Smooth muscle cell (in vitro differentiated cells): ENCODE data around the gene KREMEN2. TPM values are rescaled to one million over a fixed set of nuclear protein-coding genes. Genes with fewer than 3 reads are reported as not detected.
A peak's percentile ranks its signal among the peaks of the same experiment; 100 is the strongest.

Source experiments
- DNase-seq: peaks from one replicate; lab custom pipeline; 2025; ENCODE audit not compliant: unreplicated experiment; lab: John Stamatoyannopoulos, UW
- H2AFZ ChIP-seq: fragments of 200-600 bp; sonication (generic); 2 replicates; pipeline ENCODE4 v1.6.0; 2016; ENCODE audit warnings: antibody characterized with exemption, low read depth, mild to moderate bottlenecking
- H3F3A ChIP-seq: fragments of 200-600 bp; sonication (generic); 2 replicates; pipeline ENCODE4 v1.6.0; 2017; ENCODE audit warnings: antibody characterized with exemption, low read depth
- H3K27ac ChIP-seq: fragments of 200-600 bp; sonication (generic); 2 replicates; pipeline ENCODE4 v1.5.1; 2016; ENCODE audit warnings: low read depth, mild to moderate bottlenecking
- H3K27me3 ChIP-seq: fragments of 200-600 bp; sonication (generic); 2 replicates; pipeline ENCODE4 v1.6.1; 2016; ENCODE audit warnings: low read depth, mild to moderate bottlenecking
- H3K36me3 ChIP-seq: fragments of 200-600 bp; sonication (generic); 2 replicates; pipeline ENCODE4 v1.5.1; 2016; ENCODE audit warnings: low read depth
- H3K4me1 ChIP-seq: fragments of 200-600 bp; sonication (generic); 2 replicates; pipeline ENCODE4 v1.5.1; 2016; ENCODE audit warnings: low read depth
- H3K4me2 ChIP-seq: fragments of 200-600 bp; sonication (generic); 2 replicates; pipeline ENCODE4 v1.6.0; 2016; ENCODE audit warnings: mild to moderate bottlenecking
- H3K4me3 ChIP-seq: fragments of 200-600 bp; sonication (generic); 2 replicates; pipeline ENCODE4 v1.5.1; 2016; ENCODE audit warnings: mild to moderate bottlenecking
- H3K79me2 ChIP-seq: fragments of 200-600 bp; sonication (generic); 2 replicates; pipeline ENCODE4 v1.6.0; 2016; ENCODE audit warnings: low read depth, mild to moderate bottlenecking
- H3K9ac ChIP-seq: fragments of 200-600 bp; sonication (generic); 2 replicates; pipeline ENCODE4 v1.6.0; 2016; ENCODE audit warnings: low read depth
- H3K9me3 ChIP-seq: fragments of 200-600 bp; sonication (generic); replicated peaks from 2 replicates; pipeline ENCODE4 v1.5.1; 2016; ENCODE audit warnings: low read depth
- H4K20me1 ChIP-seq: fragments of 200-600 bp; sonication (generic); 2 replicates; pipeline ENCODE4 v1.6.0; 2016; ENCODE audit warnings: low read depth
- CTCF ChIP-seq: fragments of 200-600 bp; sonication (generic); IDR thresholded peaks from 2 replicates; pipeline ENCODE4 v1.5.1; 2017; ENCODE audit warnings: borderline replicate concordance, mild to moderate bottlenecking, antibody characterized with exemption; ENCODE audit not compliant: insufficient read depth, poor library complexity, severe bottlenecking
- WGBS: methylation state at CpG from one replicate; pipeline ENCODE4 v1.1.7; 2016; ENCODE audit warnings: low lambda C conversion rate; 5-methylcytosine and 5-hydroxymethylcytosine counted together
- polyA plus RNA-seq: library from polyadenylated mRNA; unstranded; fragments of >200 nt; fragmentation: Nextera tagmentation; extraction: Ambion mirVana; gene quantifications from 2 replicates; pipeline ENCODE4 v1.2.1, GENCODE V29; 2016
- total RNA-seq: library from RNA; depleted of rRNA; stranded (reverse); fragments of >200 nt; gene quantifications from 2 replicates; pipeline ENCODE4 v1.2.3, GENCODE V29; 2014

Gene KREMEN2
- total and polyA plus RNA-seq, 2 experiments from 2014 or later, result 0.27 to 2.0 TPM

GRCh38 chr16:2967211-2967631 is 3.1 kb downstream of the KREMEN2 start:
- no peak for TF ChIP-seq CTCF
- no peak for DNase-seq
- Histone ChIP-seq H3K9me3 (no peaks in the 10 kb centered on the region), H3F3A (no peaks in the 10 kb centered on the region), H3K36me3 (no peaks in the 10 kb centered on the region), H4K20me1 (peaks cover 11% of the 10 kb centered on the region), H3K9ac (no peak overlapping the region), H3K27ac (no peak overlapping the region), H3K4me3 (no peak overlapping the region), H2AFZ (no peak overlapping the region), H3K27me3 (peaks cover 57% of the 10 kb centered on the region), H3K79me2 (no peaks in the 10 kb centered on the region), H3K4me1 (peaks cover 18% of the 10 kb centered on the region), H3K4me2 (no peak overlapping the region)
- WGBS, result 59% methylated on average over 30 of the region's 51 CpGs

GRCh38 chr16:2967721-2968161 is 3.7 kb downstream of the KREMEN2 start:
- H3K4me2 ChIP-seq, result no peak overlapping the region
- no peak overlapping the region for H3K4me3 ChIP-seq
- WGBS, result 86% methylated on average over 23 of the region's 33 CpGs
- H4K20me1 ChIP-seq, result peaks cover 11% of the 10 kb centered on the region
- no peak for DNase-seq
- H3K79me2 ChIP-seq, result no peaks in the 10 kb centered on the region
- no peaks in the 10 kb centered on the region for H3K36me3 ChIP-seq
- TF ChIP-seq CTCF, result no peak
- H3F3A ChIP-seq, result no peaks in the 10 kb centered on the region
- no peak overlapping the region for H3K9ac ChIP-seq
- peaks cover 52% of the 10 kb centered on the region for H3K27me3 ChIP-seq
- peaks cover 18% of the 10 kb centered on the region for H3K4me1 ChIP-seq
- H3K27ac ChIP-seq, result no peak overlapping the region
- no peak overlapping the region for H2AFZ ChIP-seq
- H3K9me3 ChIP-seq, result no peaks in the 10 kb centered on the region

DNA sequence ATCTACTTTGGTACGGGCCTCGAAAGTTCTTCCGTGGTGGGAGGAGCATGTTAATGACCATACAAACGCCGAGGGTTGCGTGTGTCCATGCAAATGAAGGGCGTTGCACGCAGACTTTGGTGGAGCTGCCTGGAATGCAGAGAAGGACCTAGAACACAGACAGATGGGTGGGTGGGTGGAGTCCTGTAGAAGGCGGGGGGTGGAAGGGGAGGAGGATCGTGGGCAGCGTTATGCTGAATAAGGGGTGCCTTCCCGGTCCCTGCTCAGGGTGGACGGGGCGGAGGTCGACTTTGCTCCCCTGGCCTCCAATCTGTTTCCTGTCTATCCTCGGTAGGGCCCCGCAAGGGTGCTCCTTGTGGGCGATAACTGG is 4.3 kb downstream of the KREMEN2 start:
- H3K27me3 ChIP-seq, result peaks cover 46% of the 10 kb centered on the region
- H3F3A ChIP-seq, result no peaks in the 10 kb centered on the region
- no peak for DNase-seq
- no peak overlapping the region for H3K27ac ChIP-seq
- no peak for TF ChIP-seq CTCF
- no peaks in the 10 kb centered on the region for H3K79me2 ChIP-seq
- H3K4me1 ChIP-seq, result peaks cover 13% of the 10 kb centered on the region
- no peak overlapping the region for H2AFZ ChIP-seq
- H3K4me2 ChIP-seq, result peak overlapping the region; percentile 98
- 63% methylated on average over 12 of the region's 18 CpGs for WGBS
- no peaks in the 10 kb centered on the region for H3K9me3 ChIP-seq
- no peak overlapping the region for H3K9ac ChIP-seq
- H3K4me3 ChIP-seq, result peak overlapping the region; percentile 63
- no peaks in the 10 kb centered on the region for H3K36me3 ChIP-seq
- peaks cover 11% of the 10 kb centered on the region for H4K20me1 ChIP-seq
